ENCODE results near the gene NRG2. TPM values are rescaled to one million over a fixed set of nuclear protein-coding genes. Genes with fewer than 3 reads are reported as not detected.

The NRG2 gene
- total RNA-seq, 2 donors from 2014 or later = 5.6 to 6.5 TPM

DNA sequence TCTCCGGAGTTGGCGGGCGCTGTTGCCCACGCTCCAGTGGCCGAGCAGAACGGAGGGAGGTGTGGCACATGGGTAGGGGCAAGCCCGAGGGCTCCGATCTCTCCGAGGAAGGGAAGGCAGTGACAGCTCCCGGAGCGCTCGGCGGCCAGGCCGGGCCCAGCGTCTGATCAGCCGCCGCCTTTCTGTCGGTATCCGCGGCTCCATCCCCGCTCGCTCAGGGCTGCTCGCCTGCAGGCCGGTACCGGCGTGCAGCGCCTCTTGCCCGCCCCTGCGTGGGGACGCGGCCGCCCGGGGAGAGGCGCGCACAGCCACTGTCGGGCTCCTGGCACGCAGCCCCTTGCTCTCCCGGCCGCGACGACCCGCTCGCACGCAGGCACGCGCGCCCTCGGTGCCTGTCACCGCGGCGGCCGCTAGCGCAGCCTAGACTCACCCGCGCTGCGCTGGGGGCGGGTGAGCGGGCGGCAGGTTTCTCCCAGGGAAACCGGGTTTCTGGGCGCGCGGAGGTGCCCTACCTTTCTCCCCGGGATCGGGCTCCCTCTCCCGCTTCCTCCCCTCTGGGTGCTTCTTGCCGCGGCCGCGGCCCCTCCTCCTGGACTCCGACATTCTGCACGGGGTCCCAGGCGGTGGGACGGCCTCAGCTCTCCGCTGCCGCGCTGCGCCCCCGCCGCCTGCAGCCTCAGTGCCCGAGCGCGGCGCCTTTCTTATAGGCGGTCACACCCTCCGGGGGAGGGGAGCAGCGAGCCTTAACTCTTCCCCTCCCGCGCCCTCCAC lies 139.1 kb downstream of the NRG2 start:
- TF ChIP-seq, protein P1, sequence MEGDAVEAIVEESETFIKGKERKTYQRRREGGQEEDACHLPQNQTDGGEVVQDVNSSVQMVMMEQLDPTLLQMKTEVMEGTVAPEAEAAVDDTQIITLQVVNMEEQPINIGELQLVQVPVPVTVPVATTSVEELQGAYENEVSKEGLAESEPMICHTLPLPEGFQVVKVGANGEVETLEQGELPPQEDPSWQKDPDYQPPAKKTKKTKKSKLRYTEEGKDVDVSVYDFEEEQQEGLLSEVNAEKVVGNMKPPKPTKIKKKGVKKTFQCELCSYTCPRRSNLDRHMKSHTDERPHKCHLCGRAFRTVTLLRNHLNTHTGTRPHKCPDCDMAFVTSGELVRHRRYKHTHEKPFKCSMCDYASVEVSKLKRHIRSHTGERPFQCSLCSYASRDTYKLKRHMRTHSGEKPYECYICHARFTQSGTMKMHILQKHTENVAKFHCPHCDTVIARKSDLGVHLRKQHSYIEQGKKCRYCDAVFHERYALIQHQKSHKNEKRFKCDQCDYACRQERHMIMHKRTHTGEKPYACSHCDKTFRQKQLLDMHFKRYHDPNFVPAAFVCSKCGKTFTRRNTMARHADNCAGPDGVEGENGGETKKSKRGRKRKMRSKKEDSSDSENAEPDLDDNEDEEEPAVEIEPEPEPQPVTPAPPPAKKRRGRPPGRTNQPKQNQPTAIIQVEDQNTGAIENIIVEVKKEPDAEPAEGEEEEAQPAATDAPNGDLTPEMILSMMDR (IDR thresholded peaks at IDR 0.05) = no peak
- TF ChIP-seq POLR2A (IDR thresholded peaks at IDR 0.05) = no peak
- Histone ChIP-seq H3K27ac (no peak overlapping the region), H3K4me1 (peaks cover 21% of the 10 kb centered on the region), H3K36me3 (replicated peaks in 1 of 2; ENCODE audit: insufficient read depth in 1 of 2, low read depth in 2 of 2) (no peaks in the 10 kb centered on the region), H3K4me3 (peak overlapping the region in 1 of 2 donors; percentile 41), H3K9me3 (no peaks in the 10 kb centered on the region), H3K27me3 (no peaks in the 10 kb centered on the region)
- ATAC-seq (peak; percentile 33), DNase-seq (peak in 2 of 4 donors; percentile 16 to 36)
- intact Hi-C loops (cut with DNase I) = no loop called here
- 0 to 6% methylated on average over 17 to 64 of the region's 89 CpGs for WGBS, 2 donors

DNA sequence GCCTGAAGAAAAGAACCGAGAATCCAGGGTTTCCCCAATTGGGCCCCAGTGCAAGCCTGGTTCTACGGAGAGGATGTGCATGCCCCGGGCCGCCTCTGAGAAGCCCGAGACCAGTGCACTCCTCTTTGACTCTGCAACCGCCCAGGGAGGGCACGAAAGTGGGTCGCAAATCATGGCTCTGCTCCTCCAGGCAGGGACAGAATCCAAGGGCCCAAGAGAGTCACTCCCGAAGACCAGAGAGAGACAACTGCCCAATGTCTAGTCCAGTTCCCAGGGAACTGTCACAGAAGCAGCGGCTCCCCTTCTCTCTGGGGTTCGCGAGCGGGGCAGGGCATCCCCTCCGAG lies 139.7 kb downstream of the NRG2 start:
- Histone ChIP-seq H3K4me1 (peaks cover 21% of the 10 kb centered on the region), H3K9me3 (no peaks in the 10 kb centered on the region), H3K36me3 (replicated peaks in 1 of 2; ENCODE audit: insufficient read depth in 1 of 2, low read depth in 2 of 2) (no peaks in the 10 kb centered on the region), H3K27me3 (no peaks in the 10 kb centered on the region), H3K27ac (no peak overlapping the region), H3K4me3 (no peak overlapping the region)
- intact Hi-C loops (cut with DNase I) = no loop called here
- ATAC-seq = no peak
- no peak for DNase-seq
- TF ChIP-seq, protein P1 (IDR thresholded peaks at IDR 0.05) = no peak
- TF ChIP-seq POLR2A (IDR thresholded peaks at IDR 0.05) = no peak
- WGBS, 2 donors = 51 to 69% methylated on average over 7 to 14 of the region's 14 CpGs

DNA sequence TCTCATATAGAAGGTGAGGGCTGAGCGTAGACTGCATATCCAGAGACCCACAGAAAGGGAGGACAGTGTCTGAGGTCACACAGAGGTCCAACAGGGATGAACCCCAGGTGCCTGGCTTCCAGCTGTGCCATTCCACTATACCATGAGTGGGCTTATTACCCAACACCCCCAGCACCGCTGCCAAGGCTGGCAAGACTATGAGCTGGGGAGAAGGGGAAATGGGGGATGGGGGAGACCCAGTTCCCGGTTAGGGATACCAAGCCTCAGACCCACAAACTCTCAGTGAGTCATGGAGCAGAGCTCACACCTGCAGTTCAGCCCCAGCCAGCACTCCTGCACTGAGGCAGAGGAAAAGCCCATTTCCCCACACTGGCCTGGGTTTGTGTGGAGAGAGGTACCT lies 141.1 kb downstream of the NRG2 start:
- 78 to 85% methylated on average over 3 of the region's 3 CpGs for WGBS, 2 donors
- no peak overlapping the region for H3K4me3 ChIP-seq
- no peak overlapping the region for H3K27ac ChIP-seq
- DNase-seq (no peak), ATAC-seq (no peak)
- H3K27me3 ChIP-seq = no peaks in the 10 kb centered on the region
- H3K4me1 ChIP-seq = peaks cover 21% of the 10 kb centered on the region
- TF ChIP-seq, protein P1 (IDR thresholded peaks at IDR 0.05) = no peak
- no peak for TF ChIP-seq POLR2A (IDR thresholded peaks at IDR 0.05)
- no peaks in the 10 kb centered on the region for H3K9me3 ChIP-seq
- H3K36me3 ChIP-seq (replicated peaks in 1 of 2; ENCODE audit: insufficient read depth in 1 of 2, low read depth in 2 of 2) = no peaks in the 10 kb centered on the region
- intact Hi-C loops (cut with DNase I) = no loop called here

GRCh38 chr5:139901251-139901575 lies 141.9 kb downstream of the NRG2 start:
- WGBS, 2 donors = 83 to 95% methylated on average over 2 of the region's 2 CpGs
- peaks cover 22% of the 10 kb centered on the region for H3K4me1 ChIP-seq
- ATAC-seq = no peak
- H3K9me3 ChIP-seq = no peaks in the 10 kb centered on the region
- no peaks in the 10 kb centered on the region for H3K36me3 ChIP-seq (replicated peaks in 1 of 2; ENCODE audit: insufficient read depth in 1 of 2, low read depth in 2 of 2)
- no peak for DNase-seq
- no peaks in the 10 kb centered on the region for H3K27me3 ChIP-seq
- H3K4me3 ChIP-seq = no peak overlapping the region
- intact Hi-C loops (cut with DNase I) = no loop called here
- H3K27ac ChIP-seq = no peak overlapping the region
- TF ChIP-seq POLR2A (IDR thresholded peaks at IDR 0.05) = no peak
- TF ChIP-seq, protein P1 (IDR thresholded peaks at IDR 0.05) = no peak

All from body of pancreas (tissue), 4 donors.